Activated naive CD8-positive, alpha-beta T cell (primary cell): ENCODE measurements around the gene HS3ST4.
"Not testable (repeated sequence)": the region's sequence is repeated elsewhere in the genome, so short reads cannot be mapped to it uniquely, and the experiment has no call there.

Source experiments
- H3K27ac Mint-ChIP-seq: one replicate; pipeline ENCODE4 v1.8.0; 2021; ENCODE audit warnings: mixed read lengths
- H3K27me3 Mint-ChIP-seq: one replicate; pipeline ENCODE4 v1.8.0; 2021; ENCODE audit warnings: mixed read lengths
- H3K36me3 Mint-ChIP-seq: one replicate; pipeline ENCODE4 v1.8.0; 2021; ENCODE audit warnings: mixed read lengths
- H3K4me1 Mint-ChIP-seq: one replicate; pipeline ENCODE4 v1.8.0; 2021; ENCODE audit warnings: low read depth, mixed read lengths
- H3K4me3 Mint-ChIP-seq: one replicate; pipeline ENCODE4 v1.8.0; 2021; ENCODE audit warnings: mild to moderate bottlenecking, mixed read lengths
- H3K9me3 Mint-ChIP-seq: one replicate; pipeline ENCODE4 v1.8.0; 2021; ENCODE audit warnings: low read depth, mixed read lengths

The HS3ST4 gene

GRCh38 chr16:25764466-25764865 lies 72.7 kb downstream of the HS3ST4 start:
- H3K36me3 Mint-ChIP-seq = no peaks in the 10 kb centered on the region

GRCh38 chr16:25771216-25771615 lies 79.5 kb downstream of the HS3ST4 start:
- no peaks in the 10 kb centered on the region for H3K36me3 Mint-ChIP-seq
- H3K4me1 Mint-ChIP-seq = no peaks in the 10 kb centered on the region
- H3K27me3 Mint-ChIP-seq = peaks cover 5% of the 10 kb centered on the region
- no peak overlapping the region for H3K27ac Mint-ChIP-seq
- no peak overlapping the region for H3K4me3 Mint-ChIP-seq
- H3K9me3 Mint-ChIP-seq = peaks cover 4% of the 10 kb centered on the region

More at GRCh38 chr16:25764466-25764865, 72.7 kb downstream of the HS3ST4 start:
- no peak overlapping the region for H3K4me3 Mint-ChIP-seq
- no peaks in the 10 kb centered on the region for H3K9me3 Mint-ChIP-seq
- H3K27me3 Mint-ChIP-seq = no peaks in the 10 kb centered on the region
- H3K4me1 Mint-ChIP-seq = no peaks in the 10 kb centered on the region
- no peak overlapping the region for H3K27ac Mint-ChIP-seq

GRCh38 chr16:25771812-25772568 lies 80.2 kb downstream of the HS3ST4 start:
- H3K9me3 Mint-ChIP-seq = peaks cover 4% of the 10 kb centered on the region
- H3K4me3 Mint-ChIP-seq = no peak overlapping the region

GRCh38 chr16:25776214-25776613 lies 84.5 kb downstream of the HS3ST4 start:
- peaks cover 15% of the 10 kb centered on the region for H3K27me3 Mint-ChIP-seq
- not testable (repeated sequence) for H3K36me3 Mint-ChIP-seq

More at GRCh38 chr16:25771812-25772568, 80.2 kb downstream of the HS3ST4 start:
- Mint-ChIP-seq H3K27ac (no peak overlapping the region), H3K36me3 (no peaks in the 10 kb centered on the region), H3K4me1 (no peaks in the 10 kb centered on the region), H3K27me3 (peaks cover 8% of the 10 kb centered on the region)

GRCh38 chr16:25783226-25783625 lies 91.5 kb downstream of the HS3ST4 start:
- H3K4me1 Mint-ChIP-seq = no peaks in the 10 kb centered on the region
- no peaks in the 10 kb centered on the region for H3K9me3 Mint-ChIP-seq

More at GRCh38 chr16:25776214-25776613, 84.5 kb downstream of the HS3ST4 start:
- not testable (repeated sequence) for H3K4me1 Mint-ChIP-seq, H3K4me3 Mint-ChIP-seq, H3K27ac Mint-ChIP-seq, H3K9me3 Mint-ChIP-seq

GRCh38 chr16:25785361-25785760 lies 93.6 kb downstream of the HS3ST4 start:
- Mint-ChIP-seq H3K9me3 (no peaks in the 10 kb centered on the region), H3K4me1 (no peaks in the 10 kb centered on the region), H3K27me3 (peaks cover 8% of the 10 kb centered on the region), H3K4me3 (no peak overlapping the region), H3K27ac (no peak overlapping the region), H3K36me3 (no peaks in the 10 kb centered on the region)

More at GRCh38 chr16:25783226-25783625, 91.5 kb downstream of the HS3ST4 start:
- Mint-ChIP-seq H3K27ac (no peak overlapping the region), H3K4me3 (no peak overlapping the region), H3K27me3 (peaks cover 14% of the 10 kb centered on the region), H3K36me3 (no peaks in the 10 kb centered on the region)

GRCh38 chr16:25786748-25787147 lies 95.0 kb downstream of the HS3ST4 start:
- no peak overlapping the region for H3K27ac Mint-ChIP-seq
- peaks cover 9% of the 10 kb centered on the region for H3K27me3 Mint-ChIP-seq
- no peaks in the 10 kb centered on the region for H3K4me1 Mint-ChIP-seq
- H3K9me3 Mint-ChIP-seq = no peaks in the 10 kb centered on the region
- H3K36me3 Mint-ChIP-seq = no peaks in the 10 kb centered on the region
- no peak overlapping the region for H3K4me3 Mint-ChIP-seq

- Mint-ChIP-seq H3K27me3 (peaks cover 9% of the 10 kb centered on the region), H3K9me3 (no peaks in the 10 kb centered on the region), H3K4me3 (no peak overlapping the region), H3K27ac (no peak overlapping the region), H3K4me1 (no peaks in the 10 kb centered on the region), H3K36me3 (no peaks in the 10 kb centered on the region)
These were observed 96.9 kb downstream of the HS3ST4 start for GRCh38 chr16:25788637-25789036.

GRCh38 chr16:25796239-25796638 lies 104.5 kb downstream of the HS3ST4 start:
- Mint-ChIP-seq H3K4me1 (no peaks in the 10 kb centered on the region), H3K36me3 (no peaks in the 10 kb centered on the region), H3K4me3 (no peak overlapping the region), H3K27me3 (peaks cover 21% of the 10 kb centered on the region), H3K27ac (no peak overlapping the region), H3K9me3 (no peaks in the 10 kb centered on the region)

- H3K4me1 Mint-ChIP-seq = no peaks in the 10 kb centered on the region
- H3K27ac Mint-ChIP-seq = no peak overlapping the region
- H3K36me3 Mint-ChIP-seq = no peaks in the 10 kb centered on the region
- no peak overlapping the region for H3K4me3 Mint-ChIP-seq
- H3K27me3 Mint-ChIP-seq = peaks cover 20% of the 10 kb centered on the region
- H3K9me3 Mint-ChIP-seq = no peaks in the 10 kb centered on the region
These were observed 106.3 kb downstream of the HS3ST4 start for GRCh38 chr16:25798065-25798464.

GRCh38 chr16:25799816-25800215 lies 108.1 kb downstream of the HS3ST4 start:
- Mint-ChIP-seq H3K36me3 (no peaks in the 10 kb centered on the region), H3K27ac (no peak overlapping the region), H3K4me3 (no peak overlapping the region), H3K9me3 (no peaks in the 10 kb centered on the region), H3K27me3 (peaks cover 13% of the 10 kb centered on the region), H3K4me1 (no peaks in the 10 kb centered on the region)

GRCh38 chr16:25812215-25812614 lies 120.5 kb downstream of the HS3ST4 start:
- no peaks in the 10 kb centered on the region for H3K36me3 Mint-ChIP-seq
- H3K4me3 Mint-ChIP-seq = no peak overlapping the region
- H3K27ac Mint-ChIP-seq = no peak overlapping the region
- H3K27me3 Mint-ChIP-seq = peaks cover 25% of the 10 kb centered on the region
- H3K4me1 Mint-ChIP-seq = no peaks in the 10 kb centered on the region
- no peaks in the 10 kb centered on the region for H3K9me3 Mint-ChIP-seq

- no peaks in the 10 kb centered on the region for H3K9me3 Mint-ChIP-seq
- no peaks in the 10 kb centered on the region for H3K4me1 Mint-ChIP-seq
- H3K4me3 Mint-ChIP-seq = no peak overlapping the region
- no peaks in the 10 kb centered on the region for H3K36me3 Mint-ChIP-seq
- H3K27me3 Mint-ChIP-seq = peaks cover 16% of the 10 kb centered on the region
- H3K27ac Mint-ChIP-seq = no peak overlapping the region
These were observed 125.5 kb downstream of the HS3ST4 start for GRCh38 chr16:25817295-25817694.

GRCh38 chr16:25817876-25818275 lies 126.1 kb downstream of the HS3ST4 start:
- H3K9me3 Mint-ChIP-seq = no peaks in the 10 kb centered on the region
- H3K27me3 Mint-ChIP-seq = peaks cover 10% of the 10 kb centered on the region
- no peaks in the 10 kb centered on the region for H3K4me1 Mint-ChIP-seq
- H3K27ac Mint-ChIP-seq = no peak overlapping the region
- H3K36me3 Mint-ChIP-seq = no peaks in the 10 kb centered on the region
- no peak overlapping the region for H3K4me3 Mint-ChIP-seq

- Mint-ChIP-seq H3K4me1 (no peaks in the 10 kb centered on the region), H3K4me3 (no peak overlapping the region), H3K27ac (no peak overlapping the region), H3K9me3 (no peaks in the 10 kb centered on the region), H3K27me3 (peaks cover 12% of the 10 kb centered on the region), H3K36me3 (no peaks in the 10 kb centered on the region)
These were observed 132.1 kb downstream of the HS3ST4 start for GRCh38 chr16:25823891-25824290.

GRCh38 chr16:25827709-25828108 lies 135.9 kb downstream of the HS3ST4 start:
- no peak overlapping the region for H3K4me3 Mint-ChIP-seq
- no peak overlapping the region for H3K27ac Mint-ChIP-seq
- peaks cover 24% of the 10 kb centered on the region for H3K27me3 Mint-ChIP-seq
- H3K9me3 Mint-ChIP-seq = no peaks in the 10 kb centered on the region
- H3K36me3 Mint-ChIP-seq = no peaks in the 10 kb centered on the region
- no peaks in the 10 kb centered on the region for H3K4me1 Mint-ChIP-seq
